ENCODE data around the gene EPG5.

GRCh38 chr18:45841060-45841764, 125.9 kb downstream of the EPG5 start:
- TF ChIP-seq CTCF (IDR thresholded peaks at IDR 0.05) (no peak), EZH2phosphoT487 (IDR thresholded peaks at IDR 0.05) (no peak), EZH2 (IDR thresholded peaks at IDR 0.05) (no peak)

All from neural progenitor cell (in vitro differentiated cells).